ENCODE measurements around the gene RIMBP2. TPM values are rescaled to one million over a fixed set of nuclear protein-coding genes. Genes with fewer than 3 reads are reported as not detected.

RIMBP2 gene
- total RNA-seq, 4 donors from 2014 or later: 0.83 to 1.8 (median 1.4) TPM

DNA sequence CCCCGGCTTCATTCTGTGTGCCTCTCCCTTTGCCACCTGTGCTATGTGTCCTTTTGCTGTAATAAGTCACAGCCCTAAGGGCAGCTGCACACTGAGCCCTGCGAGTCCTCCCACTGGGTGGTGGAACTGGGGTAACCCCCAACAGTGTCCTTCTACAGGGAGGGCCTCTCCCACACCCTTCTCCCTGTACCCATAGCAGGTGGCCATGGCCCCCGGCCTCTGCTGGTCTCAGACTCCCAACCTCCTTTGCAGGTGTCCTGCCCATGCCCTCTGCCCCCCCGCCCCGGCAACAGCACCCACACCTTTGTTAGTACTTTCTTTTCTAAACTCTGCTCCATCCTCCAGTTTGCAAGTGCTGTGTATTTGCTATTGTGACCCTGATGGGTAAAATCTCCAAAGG lies 206.6 kb downstream of the RIMBP2 start:
- no peak overlapping the region for H3K27ac ChIP-seq (replicated peaks in 1 of 4)
- H3K27me3 ChIP-seq: no peaks in the 10 kb centered on the region
- H3K9me3 ChIP-seq: no peaks in the 10 kb centered on the region
- WGBS: 97% methylated on average over 4 of the region's 5 CpGs
- H3K36me3 ChIP-seq: no peaks in the 10 kb centered on the region
- TF ChIP-seq, protein P1, sequence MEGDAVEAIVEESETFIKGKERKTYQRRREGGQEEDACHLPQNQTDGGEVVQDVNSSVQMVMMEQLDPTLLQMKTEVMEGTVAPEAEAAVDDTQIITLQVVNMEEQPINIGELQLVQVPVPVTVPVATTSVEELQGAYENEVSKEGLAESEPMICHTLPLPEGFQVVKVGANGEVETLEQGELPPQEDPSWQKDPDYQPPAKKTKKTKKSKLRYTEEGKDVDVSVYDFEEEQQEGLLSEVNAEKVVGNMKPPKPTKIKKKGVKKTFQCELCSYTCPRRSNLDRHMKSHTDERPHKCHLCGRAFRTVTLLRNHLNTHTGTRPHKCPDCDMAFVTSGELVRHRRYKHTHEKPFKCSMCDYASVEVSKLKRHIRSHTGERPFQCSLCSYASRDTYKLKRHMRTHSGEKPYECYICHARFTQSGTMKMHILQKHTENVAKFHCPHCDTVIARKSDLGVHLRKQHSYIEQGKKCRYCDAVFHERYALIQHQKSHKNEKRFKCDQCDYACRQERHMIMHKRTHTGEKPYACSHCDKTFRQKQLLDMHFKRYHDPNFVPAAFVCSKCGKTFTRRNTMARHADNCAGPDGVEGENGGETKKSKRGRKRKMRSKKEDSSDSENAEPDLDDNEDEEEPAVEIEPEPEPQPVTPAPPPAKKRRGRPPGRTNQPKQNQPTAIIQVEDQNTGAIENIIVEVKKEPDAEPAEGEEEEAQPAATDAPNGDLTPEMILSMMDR (IDR thresholded peaks at IDR 0.05): no peak
- TF ChIP-seq POLR2AphosphoS5 (IDR thresholded peaks at IDR 0.05): no peak
- TF ChIP-seq EP300 (IDR thresholded peaks at IDR 0.05): no peak
- no peak for TF ChIP-seq POLR2A (IDR thresholded peaks at IDR 0.05; ENCODE audit: low read depth)
- no peaks in the 10 kb centered on the region for H3K4me1 ChIP-seq
- no peak overlapping the region for H3K4me3 ChIP-seq
- intact Hi-C loops (cut with DNase I): no loop called here
- no peak for DNase-seq (ENCODE audit: extremely low spot score)

- 85% methylated on average over 5 of the region's 6 CpGs for WGBS
- H3K27me3 ChIP-seq: no peaks in the 10 kb centered on the region
- no peak overlapping the region for H3K4me3 ChIP-seq
- H3K4me1 ChIP-seq: no peaks in the 10 kb centered on the region
- H3K27ac ChIP-seq (replicated peaks in 1 of 4): no peak overlapping the region
- no peaks in the 10 kb centered on the region for H3K9me3 ChIP-seq
- H3K36me3 ChIP-seq: no peaks in the 10 kb centered on the region
- TF ChIP-seq POLR2A (IDR thresholded peaks at IDR 0.05; ENCODE audit: low read depth) (no peak), EP300 (IDR thresholded peaks at IDR 0.05) (no peak), POLR2AphosphoS5 (IDR thresholded peaks at IDR 0.05) (no peak)
- TF ChIP-seq, protein P1 (IDR thresholded peaks at IDR 0.05): no peak
- intact Hi-C loops (cut with DNase I): no loop called here
- DNase-seq (ENCODE audit: extremely low spot score): no peak
Measured at GRCh38 chr12:130508847-130509246, 207.3 kb downstream of the RIMBP2 start.

- no peaks in the 10 kb centered on the region for H3K4me1 ChIP-seq
- no peak overlapping the region for H3K27ac ChIP-seq (replicated peaks in 1 of 4)
Measured at GRCh38 chr12:130508318-130508717, 207.8 kb downstream of the RIMBP2 start.

GRCh38 chr12:130506844-130507243 lies 209.3 kb downstream of the RIMBP2 start:
- intact Hi-C loops (cut with DNase I): no loop called here
- Histone ChIP-seq H3K36me3 (no peaks in the 10 kb centered on the region), H3K4me3 (no peak overlapping the region), H3K27me3 (peaks cover 0 to 2% (median 0%) of the 10 kb centered on the region in 4 donors), H3K27ac (replicated peaks in 1 of 4) (no peak overlapping the region), H3K4me1 (no peaks in the 10 kb centered on the region), H3K9me3 (no peaks in the 10 kb centered on the region)
- DNase-seq (ENCODE audit: extremely low spot score): no peak
- WGBS: 87% methylated on average over 4 of the region's 4 CpGs
- TF ChIP-seq, protein P1 (IDR thresholded peaks at IDR 0.05): no peak
- TF ChIP-seq POLR2AphosphoS5 (IDR thresholded peaks at IDR 0.05) (no peak), POLR2A (IDR thresholded peaks at IDR 0.05; ENCODE audit: low read depth) (no peak), EP300 (IDR thresholded peaks at IDR 0.05) (no peak)

More at GRCh38 chr12:130508318-130508717, 207.8 kb downstream of the RIMBP2 start:
- Histone ChIP-seq H3K4me3 (no peak overlapping the region), H3K36me3 (no peaks in the 10 kb centered on the region), H3K27me3 (no peaks in the 10 kb centered on the region), H3K9me3 (no peaks in the 10 kb centered on the region)
- no peak for DNase-seq (ENCODE audit: extremely low spot score)
- TF ChIP-seq POLR2AphosphoS5 (IDR thresholded peaks at IDR 0.05): no peak
- no peak for TF ChIP-seq EP300 (IDR thresholded peaks at IDR 0.05)
- TF ChIP-seq, protein P1 (IDR thresholded peaks at IDR 0.05): no peak
- TF ChIP-seq POLR2A (IDR thresholded peaks at IDR 0.05; ENCODE audit: low read depth): no peak
- WGBS: 73% methylated on average over 5 of the region's 5 CpGs
- intact Hi-C loops (cut with DNase I): no loop called here

GRCh38 chr12:130504840-130505175 lies 211.3 kb downstream of the RIMBP2 start:
- Histone ChIP-seq H3K4me1 (no peaks in the 10 kb centered on the region), H3K4me3 (no peak overlapping the region), H3K27ac (replicated peaks in 1 of 4) (no peak overlapping the region), H3K27me3 (peaks cover 0 to 7% (median 0%) of the 10 kb centered on the region in 4 donors), H3K36me3 (no peaks in the 10 kb centered on the region), H3K9me3 (no peaks in the 10 kb centered on the region)
- TF ChIP-seq, protein P1 (IDR thresholded peaks at IDR 0.05): no peak
- TF ChIP-seq EP300 (IDR thresholded peaks at IDR 0.05): no peak
- TF ChIP-seq POLR2AphosphoS5 (IDR thresholded peaks at IDR 0.05): no peak
- no peak for TF ChIP-seq POLR2A (IDR thresholded peaks at IDR 0.05; ENCODE audit: low read depth)
- intact Hi-C loops (cut with DNase I): no loop called here
- 82% methylated on average over 5 of the region's 5 CpGs for WGBS
- DNase-seq (ENCODE audit: extremely low spot score): no peak
